Measurements from ENCODE around the gene CREB5. TPM values are rescaled to one million over a fixed set of nuclear protein-coding genes. Genes with fewer than 3 reads are reported as not detected.

Gene CREB5
- total and polyA plus RNA-seq, 7 donors, result 0.80 to 42.1 (median 4.6) TPM

GRCh38 chr7:28408960-28409715 lies 3.2 kb upstream of the CREB5 start:
- Histone ChIP-seq H3K36me3 (no peaks in the 10 kb centered on the region), H3K9me3 (no peaks in the 10 kb centered on the region), H3K27me3 (no peaks in the 10 kb centered on the region), H3K4me1 (peaks cover 0 to 43% (median 23%) of the 10 kb centered on the region in 4 donors), H3K27ac (peak overlapping the region; percentile 86 to 93 (median 92)), H3K4me3 (peak overlapping the region; percentile 45 to 77 (median 64))
- peak; percentile 99 for DNase-seq
- intact Hi-C loops (cut with DNase I), result loop anchor here (2.0 to 10.0 kb wide), 5 partner anchors 218 to 1204 kb away; partner anchors contain the start of genes HOXA13 and JAZF1
- TF ChIP-seq POLR2A (IDR thresholded peaks at IDR 0.05) (peak; percentile 50 to 67), POLR2AphosphoS5 (IDR thresholded peaks at IDR 0.05) (peak; percentile 88 to 98 (median 94)), CTCF (IDR thresholded peaks at IDR 0.05) (no peak), EP300 (IDR thresholded peaks at IDR 0.05) (peak in 1 of 4 donors; percentile 6)
- 1% methylated on average over 51 of the region's 51 CpGs for WGBS, 2 donors

GRCh38 chr7:28409716-28410627 lies 2.3 kb upstream of the CREB5 start:
- H3K27me3 ChIP-seq, result no peaks in the 10 kb centered on the region

GRCh38 chr7:28410628-28411531 lies 1.4 kb upstream of the CREB5 start:
- H3K9me3 ChIP-seq, result no peaks in the 10 kb centered on the region
- H3K27me3 ChIP-seq, result no peaks in the 10 kb centered on the region
- DNase-seq, result peak; percentile 85
- intact Hi-C loops (cut with DNase I), result no loop called here
- TF ChIP-seq POLR2AphosphoS5 (IDR thresholded peaks at IDR 0.05) (peak in 1 of 4 donors; percentile 40), POLR2A (IDR thresholded peaks at IDR 0.05) (no peak)
- H3K4me1 ChIP-seq, result peaks cover 0 to 41% (median 23%) of the 10 kb centered on the region in 4 donors
- 3 to 6% methylated on average over 28 of the region's 28 CpGs for WGBS, 2 donors
- H3K36me3 ChIP-seq, result no peaks in the 10 kb centered on the region
- peak overlapping the region; percentile 86 to 93 (median 92) for H3K27ac ChIP-seq
- peak overlapping the region; percentile 45 to 77 (median 64) for H3K4me3 ChIP-seq

More at GRCh38 chr7:28409716-28410627, 2.3 kb upstream of the CREB5 start:
- H3K4me1 ChIP-seq, result peaks cover 0 to 43% (median 23%) of the 10 kb centered on the region in 4 donors
- H3K36me3 ChIP-seq, result no peaks in the 10 kb centered on the region
- peak in 1 of 2 donors; percentile 11 for TF ChIP-seq POLR2A (IDR thresholded peaks at IDR 0.05)
- TF ChIP-seq CTCF (IDR thresholded peaks at IDR 0.05), result no peak
- TF ChIP-seq POLR2AphosphoS5 (IDR thresholded peaks at IDR 0.05), result peak in 3 of 4 donors; percentile 6 to 41 (median 28)
- peak in 1 of 4 donors; percentile 13 for TF ChIP-seq EP300 (IDR thresholded peaks at IDR 0.05)
- intact Hi-C loops (cut with DNase I), result loop anchor here (2.0 to 10.0 kb wide), 5 partner anchors 217 to 1205 kb away; partner anchors contain the start of genes HOXA13 and JAZF1
- H3K27ac ChIP-seq, result peak overlapping the region; percentile 86 to 93 (median 92)
- H3K9me3 ChIP-seq, result no peaks in the 10 kb centered on the region
- DNase-seq, result peak; percentile 84
- WGBS, 2 donors, result 1 to 8% methylated on average over 92 of the region's 92 CpGs
- H3K4me3 ChIP-seq, result peak overlapping the region; percentile 45 to 77 (median 64)

GRCh38 chr7:28413011-28413410 lies 693 bp downstream of the CREB5 start:
- H3K27ac ChIP-seq, result no peak overlapping the region
- peaks cover 0 to 34% (median 26%) of the 10 kb centered on the region in 4 donors for H3K4me1 ChIP-seq
- H3K36me3 ChIP-seq, result no peaks in the 10 kb centered on the region
- TF ChIP-seq EP300 (IDR thresholded peaks at IDR 0.05), result no peak
- TF ChIP-seq POLR2A (IDR thresholded peaks at IDR 0.05), result no peak
- no peak for TF ChIP-seq POLR2AphosphoS5 (IDR thresholded peaks at IDR 0.05)
- intact Hi-C loops (cut with DNase I), result no loop called here
- 87 to 93% methylated on average over 1 of the region's 1 CpG for WGBS, 2 donors
- H3K27me3 ChIP-seq, result no peaks in the 10 kb centered on the region
- no peaks in the 10 kb centered on the region for H3K9me3 ChIP-seq
- DNase-seq, result no peak
- no peak overlapping the region for H3K4me3 ChIP-seq

GRCh38 chr7:28414453-28414852 lies 2.1 kb downstream of the CREB5 start:
- intact Hi-C loops (cut with DNase I), result no loop called here
- H3K4me3 ChIP-seq, result no peak overlapping the region
- no peak for DNase-seq
- no peak overlapping the region for H3K27ac ChIP-seq
- H3K4me1 ChIP-seq, result peaks cover 0 to 39% (median 29%) of the 10 kb centered on the region in 4 donors
- no peak for TF ChIP-seq CTCF (IDR thresholded peaks at IDR 0.05)
- TF ChIP-seq POLR2AphosphoS5 (IDR thresholded peaks at IDR 0.05), result no peak
- TF ChIP-seq POLR2A (IDR thresholded peaks at IDR 0.05), result no peak
- TF ChIP-seq EP300 (IDR thresholded peaks at IDR 0.05), result no peak
- H3K36me3 ChIP-seq, result no peaks in the 10 kb centered on the region
- H3K27me3 ChIP-seq, result no peaks in the 10 kb centered on the region
- 58 to 77% methylated on average over 1 of the region's 1 CpG for WGBS, 2 donors
- no peaks in the 10 kb centered on the region for H3K9me3 ChIP-seq
